Activated B cell treated with CpG ODN at 0.5 μM for 24 hours (primary cell): ENCODE data around the gene PEPD. TPM values are rescaled to one million over a fixed set of nuclear protein-coding genes. Genes with fewer than 3 reads are reported as not detected.

Experiments
- ATAC-seq: fragments of 200-7000 bp; cut with Tn5 transposase; one replicate; pipeline ENCODE4 v1.10.0; 2021; ENCODE audit warnings: low read depth, mild to moderate bottlenecking, moderate library complexity
- CTCF ChIA-PET: fragments of 350-600 bp; sonication (Branson Sonifier 250); formaldehyde crosslinking; loops from one replicate; lab custom pipeline; 2021; ENCODE audit warnings: antibody characterized with exemption; lab: Charles Lee
- POLR2A ChIA-PET: fragments of 350-600 bp; sonication (Branson Sonifier 250); formaldehyde crosslinking; loops from one replicate; lab custom pipeline; 2021; ENCODE audit warnings: antibody characterized with exemption; lab: Charles Lee
- DNase-seq: peaks from one replicate; pipeline ENCODE4 v3.0.0; 2022
- H3K27ac Mint-ChIP-seq: one replicate; pipeline ENCODE4 v1.8.0; 2020; ENCODE audit warnings: mixed read lengths
- H3K27me3 Mint-ChIP-seq: one replicate; pipeline ENCODE4 v1.8.0; 2021; ENCODE audit warnings: mixed read lengths
- H3K36me3 Mint-ChIP-seq: one replicate; pipeline ENCODE4 v1.8.0; 2021; ENCODE audit warnings: low read depth, mixed read lengths
- H3K4me1 Mint-ChIP-seq: one replicate; pipeline ENCODE4 v1.8.0; 2021; ENCODE audit warnings: mixed read lengths
- H3K4me3 Mint-ChIP-seq: one replicate; pipeline ENCODE4 v1.8.0; 2020; ENCODE audit warnings: mild to moderate bottlenecking, mixed read lengths
- H3K9me3 Mint-ChIP-seq: one replicate; pipeline ENCODE4 v1.8.0; 2020; ENCODE audit warnings: mixed read lengths
- CTCF ChIP-seq: fragments of 200-600 bp; IDR thresholded peaks from one replicate; pipeline ENCODE4 v1.8.0; 2022; ENCODE audit warnings: antibody characterized with exemption, mild to moderate bottlenecking
- intact Hi-C: fragments of 100-400 bp; cut with micrococcal nuclease; formaldehyde crosslinking; loops from one replicate; pipeline ENCODE4 v1.15.1; 2024
- total RNA-seq: library from RNA; stranded (reverse); gene quantifications from 2 replicates; pipeline ENCODE4 v1.2.3, GENCODE V29; 2022

Gene PEPD
- total RNA-seq, 1 donor from 2014 or later = 49.1 TPM

- DNase-seq = no peak
- no peak for TF ChIP-seq CTCF
- ATAC-seq = no peak
- POLR2A ChIA-PET = interaction anchor here (0.6 kb wide), 1 partner anchor 1897 kb away, joined by 7 read pairs; no protein-coding TSS in a partner anchor
- Mint-ChIP-seq H3K27me3 (no peaks in the 10 kb centered on the region), H3K4me1 (peaks cover 7% of the 10 kb centered on the region), H3K36me3 (peaks cover 42% of the 10 kb centered on the region), H3K4me3 (no peak overlapping the region), H3K9me3 (no peaks in the 10 kb centered on the region), H3K27ac (no peak overlapping the region)
- CTCF ChIA-PET = no interaction called here
- intact Hi-C loops = no loop called here
These were observed 133.3 kb downstream of the PEPD start for GRCh38 chr19:33388231-33388724.

GRCh38 chr19:33387351-33388230 is 134.0 kb downstream of the PEPD start:
- H3K27me3 Mint-ChIP-seq = no peaks in the 10 kb centered on the region
- H3K27ac Mint-ChIP-seq = no peak overlapping the region
- DNase-seq (no peak), ATAC-seq (no peak)
- H3K9me3 Mint-ChIP-seq = no peaks in the 10 kb centered on the region
- peaks cover 7% of the 10 kb centered on the region for H3K4me1 Mint-ChIP-seq
- H3K36me3 Mint-ChIP-seq = peaks cover 47% of the 10 kb centered on the region
- ChIA-PET CTCF (no interaction called here), POLR2A (no interaction called here)
- intact Hi-C loops = no loop called here
- no peak for TF ChIP-seq CTCF
- no peak overlapping the region for H3K4me3 Mint-ChIP-seq

- no peaks in the 10 kb centered on the region for H3K9me3 Mint-ChIP-seq
- H3K36me3 Mint-ChIP-seq = peaks cover 54% of the 10 kb centered on the region
- POLR2A ChIA-PET = no interaction called here
- TF ChIP-seq CTCF = no peak
- H3K27ac Mint-ChIP-seq = no peak overlapping the region
- H3K4me3 Mint-ChIP-seq = no peak overlapping the region
- peaks cover 13% of the 10 kb centered on the region for H3K4me1 Mint-ChIP-seq
- no peaks in the 10 kb centered on the region for H3K27me3 Mint-ChIP-seq
- intact Hi-C loops = no loop called here
- CTCF ChIA-PET = no interaction called here
- DNase-seq (no peak), ATAC-seq (no peak)
These were observed 135.2 kb downstream of the PEPD start for GRCh38 chr19:33386361-33386858.

- ChIA-PET CTCF (no interaction called here), POLR2A (no interaction called here)
- intact Hi-C loops = no loop called here
- DNase-seq = no peak
- Mint-ChIP-seq H3K9me3 (no peaks in the 10 kb centered on the region), H3K4me3 (no peak overlapping the region), H3K4me1 (peaks cover 13% of the 10 kb centered on the region), H3K27me3 (no peaks in the 10 kb centered on the region), H3K27ac (no peak overlapping the region), H3K36me3 (peaks cover 59% of the 10 kb centered on the region)
- no peak for ATAC-seq
- TF ChIP-seq CTCF = no peak
These were observed 135.6 kb downstream of the PEPD start for GRCh38 chr19:33385956-33386355.

- ChIA-PET POLR2A (interaction anchor here (0.7 kb wide), 1 partner anchor 8 kb away, joined by 3 read pairs; no protein-coding TSS in a partner anchor), CTCF (no interaction called here)
- Mint-ChIP-seq H3K4me1 (peaks cover 13% of the 10 kb centered on the region), H3K36me3 (peaks cover 68% of the 10 kb centered on the region), H3K27ac (no peak overlapping the region), H3K27me3 (no peaks in the 10 kb centered on the region), H3K9me3 (no peaks in the 10 kb centered on the region), H3K4me3 (no peak overlapping the region)
- DNase-seq = no peak
- no peak for TF ChIP-seq CTCF
- ATAC-seq = no peak
- intact Hi-C loops = no loop called here
These were observed 136.6 kb downstream of the PEPD start for GRCh38 chr19:33384983-33385382.
